H1 (cell line): ENCODE data around the gene RSPH9. TPM values are rescaled to one million over a fixed set of nuclear protein-coding genes. Genes with fewer than 3 reads are reported as not detected.

Experiments used
- CTCF ChIA-PET: fragments of 300-600 bp; sonication (Branson Sonifier 250); formaldehyde crosslinking; loops from one replicate; lab custom pipeline; 2021; ENCODE audit not compliant: partially characterized antibody; lab: Charles Lee
- POLR2A ChIA-PET: fragments of 300-600 bp; sonication (Branson Sonifier 250); formaldehyde crosslinking; loops from one replicate; lab custom pipeline; 2021; ENCODE audit warnings: inconsistent platforms; ENCODE audit not compliant: partially characterized antibody; lab: Charles Lee
- DNase-seq, 2 experiments: peaks; one replicate each; pipeline versions ENCODE4 v3.0.0 to v3.0.0-alpha.2; 2010 to 2022; ENCODE audit warnings: low spot score in 2 of 2, low read depth in 1 of 2, mixed read lengths in 1 of 2
- FAIRE-seq: peaks from 2 replicates; lab custom pipeline; 2011; peaks lifted over from hg19 to GRCh38; lab: Jason Lieb, UNC
- H2AFZ ChIP-seq: 2 replicates; pipeline ENCODE4 v1.8.1; 2012; ENCODE audit warnings: low read length, inconsistent platforms
- H2AK5ac ChIP-seq: 2 replicates; pipeline ENCODE4 v1.6.1; 2013; ENCODE audit warnings: low read depth, low read length
- H2BK120ac ChIP-seq: replicated peaks from 2 replicates; pipeline ENCODE3; 2013; ENCODE audit warnings: low read depth, low read length, inconsistent platforms
- H2BK12ac ChIP-seq: 2 replicates; pipeline ENCODE4 v1.6.1; 2013; ENCODE audit warnings: low read depth, low read length
- H2BK15ac ChIP-seq: 2 replicates; pipeline ENCODE4 v1.6.1; 2013; ENCODE audit warnings: low read length
- H2BK20ac ChIP-seq: 2 replicates; pipeline ENCODE4 v1.6.1; 2013; ENCODE audit warnings: low read length
- H2BK5ac ChIP-seq: 2 replicates; pipeline ENCODE4 v1.6.1; 2013; ENCODE audit warnings: low read depth, low read length
- H3K14ac ChIP-seq: 2 replicates; pipeline ENCODE4 v1.6.1; 2013; ENCODE audit warnings: inconsistent platforms; ENCODE audit not compliant: insufficient read length
- H3K18ac ChIP-seq: 2 replicates; pipeline ENCODE4 v1.6.1; 2013; ENCODE audit warnings: low read length; ENCODE audit errors: extremely low read depth
- H3K23ac ChIP-seq: 2 replicates; pipeline ENCODE4 v1.6.1; 2013; ENCODE audit warnings: inconsistent platforms; ENCODE audit not compliant: insufficient read length
- H3K23me2 ChIP-seq: 2 replicates; pipeline ENCODE4 v1.6.1; 2013; ENCODE audit warnings: low read depth, low read length
- H3K27ac ChIP-seq: 2 replicates; pipeline ENCODE4 v1.6.1; 2011; ENCODE audit warnings: low read depth, low read length, inconsistent platforms
- H3K27me3 ChIP-seq, 4 experiments: replicated peaks in 1 of 4; 1 replicate in 1 of 4; 2 replicates in 3 of 4; pipeline versions ENCODE4 v1.6.1 to v1.8.1; 2011 to 2013; ENCODE audit warnings: low read length in 3 of 4, mild to moderate bottlenecking in 3 of 4, inconsistent platforms in 2 of 4, mixed read lengths in 2 of 4, moderate library complexity in 1 of 4; ENCODE audit not compliant: control insufficient read depth in 3 of 4, insufficient read depth in 3 of 4; ENCODE audit errors: extremely low read depth in 1 of 4
- H3K36me3 ChIP-seq, 4 experiments: 2 replicates each; pipeline versions ENCODE4 v1.6.1 to v1.8.1; 2011 to 2013; ENCODE audit warnings: mild to moderate bottlenecking in 4 of 4, low read length in 3 of 4, moderate library complexity in 2 of 4, control low read depth in 1 of 4, inconsistent platforms in 1 of 4; ENCODE audit not compliant: insufficient read depth in 4 of 4, control insufficient read depth in 2 of 4
- H3K4ac ChIP-seq: replicated peaks from 2 replicates; pipeline ENCODE3; 2013; ENCODE audit warnings: low read length, low read depth, mixed read lengths, inconsistent platforms; ENCODE audit not compliant: insufficient read length
- H3K4me1 ChIP-seq, 4 experiments: replicated peaks in 1 of 4; 1 replicate in 1 of 4; 2 replicates in 3 of 4; pipeline versions ENCODE4 v1.6.1 to v1.8.1; 2011 to 2013; ENCODE audit warnings: low read length in 3 of 4, inconsistent platforms in 2 of 4, mixed read lengths in 1 of 4; ENCODE audit not compliant: insufficient read depth in 4 of 4, control insufficient read depth in 3 of 4
- H3K4me2 ChIP-seq, 2 experiments: 2 replicates each; pipeline versions ENCODE4 v1.6.1 to v1.8.1; 2011 to 2013; ENCODE audit warnings: low read depth in 2 of 2, low read length in 2 of 2, control low read depth in 1 of 2, inconsistent platforms in 1 of 2, mild to moderate bottlenecking in 1 of 2; ENCODE audit not compliant: insufficient read depth in 1 of 2
- H3K4me3 ChIP-seq, 4 experiments: fragments of 200-600, 300-600 bp in 1 of 4; sonication (generic), shearing (Covaris generic), sonication (Bioruptor Twin) in 1 of 4; 2 replicates each; pipeline versions ENCODE4 v1.5.1 to v1.8.1; 2011 to 2016; ENCODE audit warnings: low read length in 4 of 4, low read depth in 3 of 4, control low read depth in 2 of 4, inconsistent platforms in 2 of 4, mild to moderate bottlenecking in 2 of 4, mixed read lengths in 1 of 4, moderate library complexity in 1 of 4; ENCODE audit not compliant: insufficient read depth in 2 of 4; ENCODE audit errors: extremely low read depth in 1 of 4
- H3K56ac ChIP-seq: replicated peaks from 2 replicates; pipeline ENCODE3; 2013; ENCODE audit warnings: low read depth, mild to moderate bottlenecking, mixed read lengths, low read length, inconsistent platforms; ENCODE audit not compliant: insufficient read length
- H3K79me1 ChIP-seq: 2 replicates; pipeline ENCODE4 v1.6.1; 2013; ENCODE audit warnings: low read depth, low read length, control low read depth
- H3K79me2 ChIP-seq, 2 experiments: 2 replicates each; pipeline versions ENCODE4 v1.6.1 to v1.8.1; 2012 to 2013; ENCODE audit warnings: low read length in 2 of 2, mild to moderate bottlenecking in 2 of 2, inconsistent platforms in 1 of 2; ENCODE audit not compliant: insufficient read depth in 2 of 2, control insufficient read depth in 1 of 2
- H3K9ac ChIP-seq, 4 experiments: replicated peaks in 1 of 4; 1 replicate in 1 of 4; 2 replicates in 3 of 4; pipeline versions ENCODE4 v1.6.1 to v1.8.1; 2011 to 2013; ENCODE audit warnings: low read depth in 3 of 4, low read length in 3 of 4, control low read depth in 2 of 4, mild to moderate bottlenecking in 2 of 4, moderate library complexity in 2 of 4, inconsistent platforms in 1 of 4; ENCODE audit errors: extremely low read depth in 1 of 4
- H3K9me3 ChIP-seq, 2 experiments: 2 replicates each; pipeline versions ENCODE4 v1.6.1 to v1.8.1; 2012 to 2013; ENCODE audit warnings: mild to moderate bottlenecking in 2 of 2, moderate library complexity in 2 of 2, control low read depth in 1 of 2, inconsistent platforms in 1 of 2, low read depth in 1 of 2, low read length in 1 of 2, mixed read lengths in 1 of 2; ENCODE audit not compliant: insufficient read depth in 2 of 2
- H4K20me1 ChIP-seq, 2 experiments: replicated peaks in 1 of 2; 2 replicates each; pipeline versions ENCODE3 to v1.8.1; 2011 to 2013; ENCODE audit warnings: inconsistent platforms in 2 of 2, low read length in 2 of 2, mild to moderate bottlenecking in 1 of 2; ENCODE audit not compliant: insufficient read depth in 2 of 2, control insufficient read depth in 1 of 2
- H4K5ac ChIP-seq: 2 replicates; pipeline ENCODE4 v1.6.1; 2013; ENCODE audit warnings: low read length, low read depth, mixed read lengths, inconsistent platforms; ENCODE audit not compliant: insufficient read length
- H4K8ac ChIP-seq: 2 replicates; pipeline ENCODE4 v1.8.0; 2013; ENCODE audit warnings: mild to moderate bottlenecking, moderate library complexity, low read length, inconsistent platforms; ENCODE audit not compliant: insufficient read depth; ENCODE audit errors: extremely low read depth
- H4K91ac ChIP-seq: replicated peaks from 2 replicates; pipeline ENCODE3; 2013; ENCODE audit warnings: low read length, mixed read lengths, inconsistent platforms; ENCODE audit not compliant: insufficient read length
- CBX5 ChIP-seq: fragments of 300-800, 300-1000 bp; sonication (generic); IDR thresholded peaks from 2 replicates; pipeline ENCODE4 v1.7.1; 2016; ENCODE audit warnings: antibody characterized with exemption, low read length, low read depth
- KDM4A ChIP-seq: IDR thresholded peaks from one replicate; pipeline ENCODE4 v1.7.1; 2012; ENCODE audit warnings: low read depth, mild to moderate bottlenecking, moderate library complexity, low read length, inconsistent platforms; ENCODE audit not compliant: severe bottlenecking
- TAF1 ChIP-seq: IDR thresholded peaks from 2 replicates; pipeline ENCODE4 v1.6.1; 2011; ENCODE audit warnings: mild to moderate bottlenecking, low read depth, low read length
- WGBS, 2 experiments: shearing (Covaris generic) in 1 of 2; methylation state at CpG; one replicate each; pipeline versions ENCODE4 v1.1.6 to v1.1.7; 2013 to 2015; ENCODE audit warnings: low lambda C conversion rate in 2 of 2, mixed read lengths in 2 of 2, inconsistent platforms in 1 of 2, low coverage in 1 of 2, missing lambda C conversion rate in 1 of 2; ENCODE audit not compliant: insufficient replicate concordance in 2 of 2, insufficient coverage in 1 of 2, insufficient read length in 1 of 2; ENCODE audit errors: extremely low coverage in 1 of 2, missing lambda C conversion rate in 1 of 2; 5-methylcytosine and 5-hydroxymethylcytosine counted together
- polyA plus RNA-seq, 7 experiments: library from polyadenylated mRNA; depleted of rRNA in 3 of 7; stranded (reverse) in 5 of 7; unstranded in 2 of 7; fragments of >200 nt in 5 of 7; fragments of 200-250 nt in 2 of 7; gene quantifications; 1 replicate in 5 of 7; 2 replicates in 1 of 7; 4 replicates in 1 of 7; pipeline versions ENCODE4 v1.2.1 to v1.2.3, GENCODE V29; 2011 to 2013; ENCODE audit warnings: missing spikeins in 2 of 7, mixed read lengths in 2 of 7
- total RNA-seq: library from RNA; stranded (reverse); fragmentation: NEBNext Ultra II Directional; extraction: Animal tissue kit (Norgen Biotek cat#: 25700); gene quantifications from 2 replicates; pipeline ENCODE4 v1.2.1, GENCODE V29; 2021

RSPH9 gene
- total and polyA plus RNA-seq, 2 of the 8 experiments (the other 6 are each of a cell fraction or from before 2014, with no cell fraction given) = 0.15 to 0.23 TPM

DNA sequence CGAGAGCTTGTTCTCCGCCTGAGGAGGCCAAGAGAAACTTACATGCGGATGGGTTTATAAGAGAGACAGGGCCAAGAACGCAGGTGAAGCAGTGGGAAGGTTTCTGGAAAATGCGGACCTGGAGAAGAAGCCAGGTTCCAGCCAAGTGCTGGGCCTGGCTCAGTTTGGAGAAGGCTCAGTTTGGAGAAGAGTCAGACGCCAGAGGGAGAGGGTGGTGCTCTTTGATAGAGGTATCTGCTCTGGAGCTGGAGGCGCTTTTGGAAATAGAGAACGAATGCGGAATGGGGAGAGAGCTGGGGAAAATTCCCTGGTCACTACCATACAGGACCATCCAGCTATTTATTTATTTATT lies 753 bp downstream of the RSPH9 start:
- peak overlapping the region; percentile 78; the same call in 1 of the 2 replicates for H2BK5ac ChIP-seq
- no peak overlapping the region for H2AK5ac ChIP-seq
- FAIRE-seq (peak; percentile 13), DNase-seq (no peak)
- no peak overlapping the region for H2BK20ac ChIP-seq
- H2BK15ac ChIP-seq = peak overlapping the region; percentile 72; the same call in 1 of the 2 replicates
- TF ChIP-seq TAF1 (peak; percentile 36; the same call in 1 of the 2 replicates), CBX5 (no peak), KDM4A (peak; percentile 22)
- peak overlapping the region; percentile 59 for H3K56ac ChIP-seq
- H3K4me3 ChIP-seq = peak overlapping the region; percentile 44 to 69 (median 52); a peak in 6 of 8 replicates
- peak overlapping the region; percentile 89 for H4K5ac ChIP-seq
- ChIA-PET POLR2A (interaction anchor here (0.8 to 8.9 kb wide), 11 partner anchors 10 to 433 kb away, joined by 3 to 79 read pairs (median 5); partner anchors contain the start of genes GTPBP2, MAD2L1BP and VEGFA), CTCF (interaction anchor here (0.6 to 4.5 kb wide), 12 partner anchors 9 to 433 kb away, joined by 3 to 35 read pairs (median 4); partner anchors contain the start of gene MRPS18A)
- H3K79me1 ChIP-seq = no peaks in the 10 kb centered on the region
- H3K36me3 ChIP-seq = peaks cover under 1 to 9% (median 6%) of the 10 kb centered on the region in 4 experiments; a peak in 7 of 8 replicates
- H3K4ac ChIP-seq = peak overlapping the region; percentile 99
- no peak overlapping the region for H3K14ac ChIP-seq
- H3K27ac ChIP-seq = no peak overlapping the region
- H3K27me3 ChIP-seq = no peaks in the 10 kb centered on the region
- no peak overlapping the region; a peak in 1 of 7 replicates for H3K9ac ChIP-seq
- 16% methylated on average over 8 of the region's 9 CpGs; no CpG with 5 or more reads in 1 of the 2 experiments for WGBS, 2 experiments
- peaks cover 0 to 3% of the 10 kb centered on the region in 2 experiments for H4K20me1 ChIP-seq
- no peak overlapping the region for H3K23ac ChIP-seq
- H3K9me3 ChIP-seq = no peaks in the 10 kb centered on the region
- 0 out of 4 replicates have a peak, but pooled peaks cover 0 to under 1% of the 10 kb centered on the region in 2 experiments for H3K79me2 ChIP-seq
- peak overlapping the region; percentile 95 for H2AFZ ChIP-seq
- H3K23me2 ChIP-seq = peaks cover 3% of the 10 kb centered on the region; the same call in 1 of the 2 replicates
- peak overlapping the region; percentile 67 to 95 for H3K4me2 ChIP-seq
- peak overlapping the region; percentile 65 for H4K91ac ChIP-seq
- peak overlapping the region; percentile 83; the same call in 1 of the 2 replicates for H4K8ac ChIP-seq
- no peaks in the 10 kb centered on the region; a peak in 1 of 7 replicates for H3K4me1 ChIP-seq
- H2BK12ac ChIP-seq = no peak overlapping the region; the same call in 1 of the 2 replicates
- H2BK120ac ChIP-seq = peak overlapping the region; percentile 22
- H3K18ac ChIP-seq = no peak overlapping the region; the same call in 1 of the 2 replicates
